ENCODE data around the gene TKT.

TKT gene

DNA sequence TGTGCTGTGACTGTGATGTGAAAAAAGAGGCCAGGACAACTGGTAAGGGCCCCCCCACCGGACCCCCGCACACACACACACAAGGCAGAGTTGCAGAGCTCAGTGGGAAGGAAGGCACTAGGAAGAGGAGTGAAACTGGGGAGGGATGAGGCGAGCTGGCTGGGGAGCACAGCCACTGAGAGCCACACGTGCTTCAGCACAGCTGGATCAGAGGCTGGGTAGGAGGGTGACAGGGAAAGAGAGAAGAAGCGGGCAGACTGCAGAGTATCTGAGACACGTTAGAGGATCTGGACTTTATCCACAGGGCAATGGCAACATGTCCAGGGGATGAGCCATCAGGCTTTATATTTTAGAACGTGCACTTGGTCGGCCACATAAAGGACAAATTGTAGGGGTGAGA lies 38.0 kb upstream of the TKT start:
- H3K27ac ChIP-seq, result no peak overlapping the region
- TF ChIP-seq, protein P1, sequence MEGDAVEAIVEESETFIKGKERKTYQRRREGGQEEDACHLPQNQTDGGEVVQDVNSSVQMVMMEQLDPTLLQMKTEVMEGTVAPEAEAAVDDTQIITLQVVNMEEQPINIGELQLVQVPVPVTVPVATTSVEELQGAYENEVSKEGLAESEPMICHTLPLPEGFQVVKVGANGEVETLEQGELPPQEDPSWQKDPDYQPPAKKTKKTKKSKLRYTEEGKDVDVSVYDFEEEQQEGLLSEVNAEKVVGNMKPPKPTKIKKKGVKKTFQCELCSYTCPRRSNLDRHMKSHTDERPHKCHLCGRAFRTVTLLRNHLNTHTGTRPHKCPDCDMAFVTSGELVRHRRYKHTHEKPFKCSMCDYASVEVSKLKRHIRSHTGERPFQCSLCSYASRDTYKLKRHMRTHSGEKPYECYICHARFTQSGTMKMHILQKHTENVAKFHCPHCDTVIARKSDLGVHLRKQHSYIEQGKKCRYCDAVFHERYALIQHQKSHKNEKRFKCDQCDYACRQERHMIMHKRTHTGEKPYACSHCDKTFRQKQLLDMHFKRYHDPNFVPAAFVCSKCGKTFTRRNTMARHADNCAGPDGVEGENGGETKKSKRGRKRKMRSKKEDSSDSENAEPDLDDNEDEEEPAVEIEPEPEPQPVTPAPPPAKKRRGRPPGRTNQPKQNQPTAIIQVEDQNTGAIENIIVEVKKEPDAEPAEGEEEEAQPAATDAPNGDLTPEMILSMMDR (conservative IDR thresholded peaks at IDR 0.05), result no peak
- TF ChIP-seq ZFX (IDR thresholded peaks at IDR 0.05), result no peak

DNA sequence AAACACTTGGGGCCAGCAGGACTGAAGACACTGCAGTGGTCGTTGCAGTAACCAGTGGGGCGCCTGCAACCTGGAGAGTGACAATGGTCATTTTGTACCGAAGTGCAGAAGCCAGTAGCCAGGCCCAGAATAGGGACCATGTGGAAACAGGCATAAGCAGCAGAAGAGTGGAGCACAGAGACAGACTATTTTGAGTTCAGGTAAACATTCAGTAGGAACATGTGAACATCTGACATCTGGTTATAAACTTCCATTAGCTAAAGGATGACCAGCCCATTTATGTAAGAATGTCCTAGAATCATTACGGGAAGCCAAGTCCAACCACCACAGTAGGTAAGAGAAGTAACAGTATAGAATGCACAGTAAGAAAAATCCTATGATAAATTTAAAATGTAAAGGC lies 32.4 kb upstream of the TKT start:
- no peak overlapping the region for H3K27ac ChIP-seq
- TF ChIP-seq, protein P1 (conservative IDR thresholded peaks at IDR 0.05), result no peak
- TF ChIP-seq ZFX (IDR thresholded peaks at IDR 0.05), result no peak

DNA sequence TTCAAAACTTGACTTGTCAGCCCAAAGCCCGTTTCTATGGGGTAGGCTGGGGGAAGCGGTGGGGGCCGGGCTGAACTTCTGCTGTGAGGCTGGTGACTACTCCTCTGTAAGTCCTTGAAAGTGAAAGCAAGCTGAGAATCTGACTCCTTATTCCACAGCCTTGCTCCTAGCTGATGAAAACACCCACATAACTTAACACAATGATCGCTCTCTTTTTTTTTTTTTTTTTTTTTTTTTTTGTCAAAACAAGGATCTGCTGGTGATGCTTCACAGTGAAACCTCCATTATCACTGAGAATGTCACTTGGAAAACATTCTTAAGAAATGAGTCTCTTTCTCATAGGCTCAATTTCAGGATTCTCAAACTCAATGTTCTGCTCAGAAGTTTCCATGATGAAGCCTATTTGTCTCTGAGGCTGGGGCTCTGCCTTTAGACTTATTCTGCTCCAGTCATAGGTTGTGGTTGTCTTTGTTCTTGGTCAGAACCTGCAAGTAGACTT lies 31.4 kb upstream of the TKT start:
- TF ChIP-seq ZFX (IDR thresholded peaks at IDR 0.05), result no peak
- TF ChIP-seq, protein P1 (conservative IDR thresholded peaks at IDR 0.05), result no peak
- H3K27ac ChIP-seq, result no peak overlapping the region

DNA sequence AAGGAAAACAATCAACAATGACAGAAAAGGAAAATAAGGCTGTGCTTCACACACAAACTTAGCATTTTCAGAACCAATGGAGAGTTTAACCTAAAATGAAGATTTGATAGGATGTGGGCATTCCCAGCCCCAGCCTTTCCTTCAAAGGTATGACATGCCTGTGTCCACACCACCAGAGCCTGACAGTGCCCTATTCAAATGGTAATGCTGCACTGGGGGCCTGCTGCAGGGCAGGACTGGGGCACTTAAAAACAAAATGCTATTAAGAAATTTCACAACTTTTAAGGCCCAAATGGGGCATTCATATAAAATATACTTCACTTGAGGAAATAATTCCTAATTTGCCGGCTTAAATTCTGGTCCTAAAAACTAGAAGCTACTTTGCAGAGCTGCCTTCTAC lies 30.9 kb upstream of the TKT start:
- H3K27ac ChIP-seq, result no peak overlapping the region
- TF ChIP-seq, protein P1 (conservative IDR thresholded peaks at IDR 0.05), result no peak
- no peak for TF ChIP-seq ZFX (IDR thresholded peaks at IDR 0.05)

DNA sequence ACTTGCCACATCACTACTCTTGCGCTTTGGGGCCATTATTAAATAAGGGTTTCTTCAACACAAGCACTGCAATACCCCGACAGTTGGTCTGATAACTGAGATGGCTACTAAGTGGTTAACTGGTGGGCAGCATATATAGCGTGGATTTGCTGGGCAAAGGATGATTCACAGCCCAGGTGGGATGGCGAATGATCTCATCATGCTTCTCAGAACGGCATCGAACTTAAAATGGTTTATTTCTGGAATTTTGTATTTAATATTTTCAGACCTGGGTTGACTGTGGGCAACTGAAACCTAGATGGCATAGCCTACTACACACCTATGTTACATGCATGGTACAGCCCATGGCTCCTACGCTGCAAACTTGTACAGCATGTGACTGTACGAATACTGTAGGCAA lies 26.8 kb upstream of the TKT start:
- no peak overlapping the region for H3K27ac ChIP-seq
- TF ChIP-seq, protein P1 (conservative IDR thresholded peaks at IDR 0.05), result no peak
- TF ChIP-seq ZFX (IDR thresholded peaks at IDR 0.05), result no peak

DNA sequence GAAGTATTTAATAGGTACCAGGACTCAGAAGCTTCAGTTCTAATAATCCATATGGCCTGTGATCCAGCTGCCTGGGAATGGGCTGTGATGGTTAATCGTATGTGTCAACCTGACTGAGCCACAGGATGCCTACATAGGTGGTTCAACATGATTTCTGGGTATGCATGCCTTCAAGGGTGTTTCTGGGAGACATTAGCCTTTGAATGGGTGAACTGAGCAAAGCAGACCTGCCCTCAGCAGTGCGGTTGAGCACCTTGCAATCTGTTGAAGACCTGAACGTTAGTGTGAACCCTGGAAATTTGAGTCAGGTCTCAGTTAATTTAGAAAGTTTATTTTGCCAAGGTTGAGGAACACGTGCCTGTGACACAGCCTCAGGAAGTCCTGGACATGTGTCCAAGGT lies 22.8 kb upstream of the TKT start:
- TF ChIP-seq, protein P1 (conservative IDR thresholded peaks at IDR 0.05), result no peak
- TF ChIP-seq ZFX (IDR thresholded peaks at IDR 0.05), result no peak
- H3K27ac ChIP-seq, result no peak overlapping the region

DNA sequence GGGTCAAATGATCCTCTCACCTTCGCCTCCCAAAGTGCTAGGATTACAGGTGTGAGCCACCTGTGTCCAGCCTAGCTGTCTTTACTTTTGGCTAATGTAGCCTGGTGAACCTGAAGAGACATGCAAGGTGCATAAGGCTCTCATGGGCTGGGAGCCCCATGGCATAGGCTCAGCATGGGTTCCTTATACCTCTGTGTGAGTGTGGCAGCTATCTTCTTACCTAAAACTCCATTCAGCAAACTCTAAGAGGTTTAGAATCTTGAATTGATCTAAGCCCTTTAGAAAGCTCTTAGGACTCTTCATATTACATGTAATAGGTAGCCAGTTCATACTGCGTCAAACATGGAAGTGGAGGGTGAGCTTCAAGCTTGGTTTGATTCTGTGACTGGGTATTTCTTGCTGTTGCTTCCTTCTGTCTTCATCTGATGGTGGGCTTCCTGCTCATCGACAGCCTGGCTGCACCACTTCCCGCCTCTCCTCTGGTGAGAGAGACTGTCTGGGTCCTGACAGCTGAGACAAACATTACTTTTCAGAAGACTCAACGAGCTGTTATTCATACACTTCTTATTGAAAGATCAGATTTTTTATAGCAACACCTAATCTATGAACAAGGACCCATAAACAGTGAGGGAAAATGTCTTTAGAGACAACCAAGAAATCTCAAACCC lies 19.2 kb upstream of the TKT start:
- TF ChIP-seq ZFX (IDR thresholded peaks at IDR 0.05), result no peak
- TF ChIP-seq, protein P1 (conservative IDR thresholded peaks at IDR 0.05), result no peak
- H3K27ac ChIP-seq, result no peak overlapping the region
